IMR-90 (cell line): ENCODE data around the gene ZNF688. TPM values are rescaled to one million over a fixed set of nuclear protein-coding genes. Genes with fewer than 3 reads are reported as not detected.

Experiments used
- ATAC-seq: fragments of 200-7000 bp; cut with Tn5 transposase; 2 replicates; pipeline ENCODE4 v1.9.1; 2020; ENCODE audit warnings: low read depth, mild to moderate bottlenecking, moderate library complexity
- BruUV-seq: library from RNA; stranded (reverse); fragments of 400-500 nt; replicated peaks from 2 replicates; lab custom pipeline; 2021; lab: Mats Ljungman, UMichigan
- CTCF ChIA-PET: fragments of 300-600 bp; formaldehyde crosslinking; extraction: SDS; loops from one replicate; lab custom pipeline; 2021; ENCODE audit warnings: antibody characterized with exemption; lab: Yijun Ruan, JAX
- POLR2A ChIA-PET: fragments of 300-600 bp; sonication (Branson Sonifier 250); formaldehyde crosslinking; loops from one replicate; lab custom pipeline; 2022; ENCODE audit warnings: antibody characterized with exemption; ENCODE audit not compliant: unreplicated experiment; lab: Charles Lee
- DNase-seq: peaks from one replicate; pipeline ENCODE4 v3.0.0; 2013
- H2AFZ ChIP-seq: replicated peaks from 2 replicates; pipeline ENCODE3; 2013; ENCODE audit warnings: low read length, mild to moderate bottlenecking; ENCODE audit not compliant: poor library complexity
- H2AK5ac ChIP-seq: 2 replicates; pipeline ENCODE4 v1.6.1; 2013; ENCODE audit warnings: low read depth, low read length, inconsistent platforms
- H2AK9ac ChIP-seq: replicated peaks from 2 replicates; pipeline ENCODE3; 2013; ENCODE audit warnings: mild to moderate bottlenecking, low read depth, low read length, moderate library complexity; ENCODE audit not compliant: poor library complexity
- H2BK120ac ChIP-seq: 2 replicates; pipeline ENCODE4 v1.6.1; 2013; ENCODE audit warnings: low read depth, low read length, inconsistent platforms
- H2BK15ac ChIP-seq: 3 replicates; pipeline ENCODE4 v1.6.1; 2013; ENCODE audit warnings: low read depth, low read length, inconsistent platforms
- H2BK20ac ChIP-seq: 2 replicates; pipeline ENCODE4 v1.6.1; 2013; ENCODE audit warnings: low read depth, mild to moderate bottlenecking, inconsistent platforms, low read length, moderate library complexity
- H2BK5ac ChIP-seq: 2 replicates; pipeline ENCODE4 v1.6.1; 2013; ENCODE audit warnings: mild to moderate bottlenecking, low read depth, low read length, inconsistent platforms; ENCODE audit not compliant: poor library complexity, severe bottlenecking
- H3K14ac ChIP-seq: replicated peaks from 2 replicates; pipeline ENCODE4 v1.6.1; 2013; ENCODE audit warnings: low read depth, low read length, inconsistent platforms
- H3K18ac ChIP-seq: 2 replicates; pipeline ENCODE4 v1.6.1; 2013; ENCODE audit warnings: low read depth, low read length, control low read depth
- H3K23ac ChIP-seq: 2 replicates; pipeline ENCODE4 v1.6.1; 2013; ENCODE audit warnings: low read depth, low read length, inconsistent platforms
- H3K27ac ChIP-seq: 2 replicates; pipeline ENCODE4 v1.5.1; 2013; ENCODE audit warnings: mild to moderate bottlenecking, control low read depth, low read length; ENCODE audit not compliant: insufficient read depth
- H3K27me3 ChIP-seq: 2 replicates; pipeline ENCODE4 v1.6.1; 2013; ENCODE audit warnings: low read length; ENCODE audit not compliant: control insufficient read depth, insufficient read depth
- H3K36me3 ChIP-seq: 2 replicates; pipeline ENCODE4 v1.6.1; 2013; ENCODE audit warnings: low read length, mixed read lengths; ENCODE audit not compliant: control insufficient read depth, insufficient read depth
- H3K4ac ChIP-seq: 2 replicates; pipeline ENCODE4 v1.6.1; 2013; ENCODE audit warnings: low read depth, low read length, inconsistent platforms
- H3K4me1 ChIP-seq: 2 replicates; pipeline ENCODE4 v1.6.1; 2013; ENCODE audit warnings: low read length, mixed read lengths; ENCODE audit not compliant: control insufficient read depth, insufficient read depth
- H3K4me2 ChIP-seq: 2 replicates; pipeline ENCODE4 v1.6.1; 2013; ENCODE audit warnings: low read depth, mild to moderate bottlenecking, control low read depth, low read length, moderate library complexity
- H3K4me3 ChIP-seq: 2 replicates; pipeline ENCODE4 v1.5.1; 2013; ENCODE audit warnings: low read depth, mild to moderate bottlenecking, control low read depth, low read length, moderate library complexity; ENCODE audit not compliant: insufficient read depth
- H3K56ac ChIP-seq: 2 replicates; pipeline ENCODE4 v1.6.1; 2013; ENCODE audit warnings: low read length, inconsistent platforms; ENCODE audit not compliant: insufficient read depth; ENCODE audit errors: extremely low read depth
- H3K79me1 ChIP-seq, 2 experiments: 2 replicates each; pipeline ENCODE4 v1.6.1; 2013; ENCODE audit warnings: low read length in 2 of 2, inconsistent platforms in 1 of 2, low read depth in 1 of 2
- H3K9ac ChIP-seq: 2 replicates; pipeline ENCODE4 v1.6.1; 2013; ENCODE audit warnings: low read depth, low read length, control low read depth
- H3K9me1 ChIP-seq: 2 replicates; pipeline ENCODE4 v1.6.1; 2013; ENCODE audit warnings: low read length, inconsistent platforms; ENCODE audit not compliant: insufficient read depth
- H3K9me3 ChIP-seq: 2 replicates; pipeline ENCODE4 v1.6.1; 2013; ENCODE audit warnings: low read length; ENCODE audit not compliant: control insufficient read depth, insufficient read depth
- H4K20me1 ChIP-seq: 2 replicates; pipeline ENCODE4 v1.6.1; 2013; ENCODE audit warnings: low read length, inconsistent platforms; ENCODE audit not compliant: insufficient read depth
- H4K5ac ChIP-seq: 2 replicates; pipeline ENCODE4 v1.6.1; 2013; ENCODE audit warnings: mild to moderate bottlenecking, low read depth, low read length, control low read depth
- H4K8ac ChIP-seq, 2 experiments: 2 replicates each; pipeline ENCODE4 v1.6.1; 2013; ENCODE audit warnings: low read depth in 2 of 2, low read length in 2 of 2, control low read depth in 1 of 2, inconsistent platforms in 1 of 2
- H4K91ac ChIP-seq: 2 replicates; pipeline ENCODE4 v1.6.1; 2013; ENCODE audit warnings: low read depth, low read length, inconsistent platforms; ENCODE audit not compliant: insufficient read depth
- CEBPB ChIP-seq: IDR thresholded peaks from 2 replicates; pipeline ENCODE4 v1.6.1; 2012; ENCODE audit warnings: low read depth, low read length, improper control_type of control experiment
- CHD1 ChIP-seq: IDR thresholded peaks from 2 replicates; pipeline ENCODE4 v1.6.1; 2012; ENCODE audit warnings: low read depth, low read length, improper control_type of control experiment
- MAFK ChIP-seq: IDR thresholded peaks from 2 replicates; pipeline ENCODE4 v1.6.1; 2012; ENCODE audit warnings: low read depth, low read length, improper control_type of control experiment
- MAZ ChIP-seq: IDR thresholded peaks from 2 replicates; pipeline ENCODE4 v1.6.1; 2012; ENCODE audit warnings: low read depth, mild to moderate bottlenecking, low read length, improper control_type of control experiment, moderate library complexity, borderline replicate concordance
- POLR2A ChIP-seq: IDR thresholded peaks from 2 replicates; pipeline ENCODE4 v1.6.1; 2012; ENCODE audit warnings: mild to moderate bottlenecking, low read depth, low read length
- RAD21 ChIP-seq: IDR thresholded peaks from 2 replicates; pipeline ENCODE4 v1.6.1; 2012; ENCODE audit warnings: low read length, improper control_type of control experiment
- SMC3 ChIP-seq: fragments of 150-350 bp; IDR thresholded peaks from 2 replicates; pipeline ENCODE4 v1.6.1; 2016; ENCODE audit warnings: low read depth, mild to moderate bottlenecking, antibody characterized with exemption, low read length, moderate library complexity
- WGBS, 2 experiments: methylation state at CpG; one replicate each; pipeline versions ENCODE4 v1.1.5 to v1.1.7; 2013; ENCODE audit warnings: missing lambda C conversion rate in 2 of 2; ENCODE audit not compliant: insufficient read length in 1 of 2; ENCODE audit errors: extremely low coverage in 2 of 2; 5-methylcytosine and 5-hydroxymethylcytosine counted together
- dilution Hi-C: fragments of 300-500 bp; cut with HindIII; formaldehyde crosslinking; loops from one replicate; pipeline ENCODE4 v1.14.3; 2018; ENCODE audit warnings: low sequenced_read_pairs; ENCODE audit not compliant: unreplicated experiment
- in situ Hi-C: fragments of 300-500 bp; cut with MboI; formaldehyde crosslinking; loops from 3 replicates; pipeline ENCODE4 v1.14.3; 2019; ENCODE audit warnings: low sequenced_read_pairs, inconsistent platforms, mixed read lengths
- intact Hi-C: fragments of 100-400 bp; cut with micrococcal nuclease; formaldehyde crosslinking; loops from 2 replicates; pipeline ENCODE4 v1.10.0; 2022
- polyA plus RNA-seq, 3 experiments: library from polyadenylated mRNA; depleted of rRNA; stranded (reverse); fragments of >200 nt; gene quantifications; 2 replicates each; pipeline ENCODE4 v1.2.3, GENCODE V29; 2012; ENCODE audit warnings: low replicate concordance in 1 of 3
- total RNA-seq: library from RNA; depleted of rRNA; stranded (reverse); fragments of >200 nt; gene quantifications from 2 replicates; pipeline ENCODE4 v1.2.3, GENCODE V29; 2012
- TF ChIP-seq, protein P1 (sequence below): fragments of 150-350 bp; IDR thresholded peaks from 2 replicates; pipeline ENCODE4 v1.6.1; 2016; ENCODE audit warnings: low read depth, mild to moderate bottlenecking, low read length, moderate library complexity, borderline replicate concordance

The ZNF688 gene
- total and polyA plus RNA-seq, 2 of the 4 experiments (the other 2 are of a cell fraction), result 1.8 to 3.7 TPM

DNA sequence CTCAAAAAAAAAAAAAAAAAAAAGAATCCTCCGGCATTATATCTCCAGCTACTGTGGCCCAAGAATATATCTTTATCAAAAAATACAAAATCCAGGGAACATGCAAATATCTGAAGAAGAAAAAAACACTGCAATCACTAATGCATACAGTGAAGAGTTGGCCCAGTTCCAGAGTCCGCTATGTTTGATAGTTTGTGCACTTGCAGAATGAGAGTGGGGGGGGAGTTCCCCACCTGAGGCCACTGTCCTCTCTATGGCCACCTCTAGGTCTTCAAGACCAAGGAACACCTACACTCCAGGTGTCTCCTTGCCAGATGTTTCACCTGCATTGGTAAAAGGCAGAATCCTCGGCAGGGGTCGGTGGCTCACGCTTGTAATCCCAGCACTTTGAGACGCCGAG lies 9.9 kb upstream of the ZNF688 start:
- no peaks in the 10 kb centered on the region for H3K9me1 ChIP-seq
- H2BK20ac ChIP-seq, result no peak overlapping the region
- H2BK120ac ChIP-seq, result no peak overlapping the region
- no peak overlapping the region for H2BK5ac ChIP-seq
- peaks cover 3% of the 10 kb centered on the region; the same call in 1 of the 2 replicates for H3K4me1 ChIP-seq
- H4K8ac ChIP-seq, result no peak overlapping the region
- CTCF ChIA-PET, result no interaction called here
- DNase-seq, result no peak
- ATAC-seq, result no peak
- no peak overlapping the region for H2BK15ac ChIP-seq
- H3K79me1 ChIP-seq, result peaks cover 10 to 56% of the 10 kb centered on the region in 2 experiments
- no peak overlapping the region for H4K5ac ChIP-seq
- no peak overlapping the region for H3K27ac ChIP-seq
- POLR2A ChIA-PET, result no interaction called here
- no TSS peak for BruUV-seq
- H3K9me3 ChIP-seq, result no peaks in the 10 kb centered on the region
- H3K18ac ChIP-seq, result no peak overlapping the region
- H3K4me2 ChIP-seq, result no peak overlapping the region
- H3K27me3 ChIP-seq, result no peaks in the 10 kb centered on the region
- H4K91ac ChIP-seq, result no peak overlapping the region
- no peak overlapping the region for H3K4me3 ChIP-seq
- H2AK5ac ChIP-seq, result no peak overlapping the region
- peaks cover 28% of the 10 kb centered on the region for H3K36me3 ChIP-seq
- WGBS, 2 experiments, result 94% methylated on average over 3 of the region's 7 CpGs; no CpG with 5 or more reads in 1 of the 2 experiments
- H3K9ac ChIP-seq, result no peak overlapping the region
- no peak overlapping the region for H2AFZ ChIP-seq
- TF ChIP-seq POLR2A, result no peak
- TF ChIP-seq CEBPB, result no peak
- no peak for TF ChIP-seq MAFK
- TF ChIP-seq MAZ, result no peak
- TF ChIP-seq CHD1, result no peak
- TF ChIP-seq, protein P1, sequence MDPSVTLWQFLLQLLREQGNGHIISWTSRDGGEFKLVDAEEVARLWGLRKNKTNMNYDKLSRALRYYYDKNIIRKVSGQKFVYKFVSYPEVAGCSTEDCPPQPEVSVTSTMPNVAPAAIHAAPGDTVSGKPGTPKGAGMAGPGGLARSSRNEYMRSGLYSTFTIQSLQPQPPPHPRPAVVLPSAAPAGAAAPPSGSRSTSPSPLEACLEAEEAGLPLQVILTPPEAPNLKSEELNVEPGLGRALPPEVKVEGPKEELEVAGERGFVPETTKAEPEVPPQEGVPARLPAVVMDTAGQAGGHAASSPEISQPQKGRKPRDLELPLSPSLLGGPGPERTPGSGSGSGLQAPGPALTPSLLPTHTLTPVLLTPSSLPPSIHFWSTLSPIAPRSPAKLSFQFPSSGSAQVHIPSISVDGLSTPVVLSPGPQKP, result no peak
- no peak for TF ChIP-seq RAD21
- TF ChIP-seq SMC3, result no peak
- H3K23ac ChIP-seq, result no peak overlapping the region
- no peak overlapping the region for H3K4ac ChIP-seq
- intact Hi-C loops (no loop called here), dilution Hi-C loops (no loop called here), in situ Hi-C loops (no loop called here)
- H3K56ac ChIP-seq, result no peak overlapping the region
- H2AK9ac ChIP-seq, result no peak overlapping the region
- no peaks in the 10 kb centered on the region for H4K20me1 ChIP-seq
- H3K14ac ChIP-seq, result no peak overlapping the region
